Testis (tissue), 5 donors: ENCODE data around the gene ARL6IP5. TPM values are rescaled to one million over a fixed set of nuclear protein-coding genes. Genes with fewer than 3 reads are reported as not detected.

Source experiments
- DNase-seq: peaks from one replicate; pipeline ENCODE4 v3.0.0-alpha.2; 2019
- H3K27ac ChIP-seq, 2 donors: fragments of 200-600 bp; sonication (generic); one replicate each; pipeline ENCODE4 v1.5.1; 2019
- H3K27me3 ChIP-seq: fragments of 200-600 bp; sonication (generic); one replicate; pipeline ENCODE4 v1.5.1; 2019
- H3K36me3 ChIP-seq: fragments of 200-600 bp; sonication (generic); one replicate; pipeline ENCODE4 v1.5.1; 2017; ENCODE audit warnings: low read depth; ENCODE audit errors: missing control alignments
- H3K4me1 ChIP-seq: fragments of 200-600 bp; sonication (generic); one replicate; pipeline ENCODE4 v1.5.1; 2019
- H3K4me3 ChIP-seq, 2 donors: fragments of 200-600 bp; sonication (generic); one replicate each; pipeline ENCODE4 v1.5.1; 2017 to 2019
- H3K9me3 ChIP-seq: fragments of 200-600 bp; sonication (generic); one replicate; pipeline ENCODE4 v1.5.1; 2017
- CTCF ChIP-seq, 3 experiments: fragments of 450-650 bp in 2 of 3; fragments of 200-600 bp in 1 of 3; sonication (generic) in 1 of 3; IDR thresholded peaks; one replicate each; pipeline ENCODE4 v1.5.1; 2016 to 2019; ENCODE audit warnings: antibody characterized with exemption in 3 of 3, mild to moderate bottlenecking in 2 of 3, moderate library complexity in 1 of 3
- POLR2A ChIP-seq: fragments of 450-650 bp; IDR thresholded peaks from one replicate; pipeline ENCODE4 v1.6.1; 2017; ENCODE audit warnings: antibody characterized with exemption, mild to moderate bottlenecking, moderate library complexity
- WGBS, 2 donors: methylation state at CpG; one replicate each; pipeline ENCODE4 v1.1.5; 2018; 5-methylcytosine and 5-hydroxymethylcytosine counted together
- intact Hi-C: fragments of 100-400 bp; cut with DNase I; formaldehyde crosslinking; loops from one replicate; pipeline ENCODE4 v1.15.1; 2023; ENCODE audit warnings: low total_unique reads
- long read RNA-seq, 2 donors: transcript quantifications; one replicate each; lab custom pipeline, GENCODE V29; 2026
- polyA plus RNA-seq: library from polyadenylated mRNA; stranded (reverse); fragments of 350-450 nt; fragmentation: Illumina TruSeq; extraction: RNeasy Lipid Tissue Mini Kit (QIAGEN cat#74804); gene quantifications from one replicate; pipeline ENCODE4 v1.2.3, GENCODE V29; 2014; ENCODE audit warnings: low read depth, low replicate concordance; ENCODE audit not compliant: insufficient read depth
- total RNA-seq, 2 donors: library from RNA; depleted of rRNA; stranded (reverse); fragments of >200 nt; gene quantifications; one replicate each; pipeline ENCODE4 v1.2.3, GENCODE V29; 2016

The ARL6IP5 gene
- 10 to 100 TPM; 61.3 to 70.6 TPM for total RNA-seq
- 68.3 TPM for polyA plus RNA-seq
- long read RNA-seq, donor 1, transcript ARL6IP5-201 (3 exons, 2,101 nt), result major isoform, 77 of 88 reads
- long read RNA-seq, donor 1, partial matches to known transcripts, result 9 of 88 reads
- long read RNA-seq, donor 1, other reads (novel, unspliced or antisense), result 0 of 88 reads
- long read RNA-seq, donor 2, transcript ARL6IP5-201 (3 exons, 2,101 nt), result major isoform, 29 of 33 reads
- long read RNA-seq, donor 2, partial matches to known transcripts, result 0 of 33 reads
- long read RNA-seq, donor 2, other reads (novel, unspliced or antisense), result 0 of 33 reads

- H3K36me3 ChIP-seq, result no peaks in the 10 kb centered on the region
- TF ChIP-seq CTCF (IDR thresholded peaks at IDR 0.05) (no peak), POLR2A (peak; percentile 4)
- H3K4me1 ChIP-seq, result peaks cover 41% of the 10 kb centered on the region
- intact Hi-C loops, result no loop called here
- no peaks in the 10 kb centered on the region for H3K9me3 ChIP-seq
- H3K4me3 ChIP-seq, result peak within 1 kb of the TSS; percentile 77 to 83
- peak; percentile 97 for DNase-seq
- H3K27me3 ChIP-seq, result no peaks in the 10 kb centered on the region
- peak within 1 kb of the TSS; percentile 82 to 84 for H3K27ac ChIP-seq
- WGBS, 2 donors, result 3 to 12% methylated on average over 5 to 32 of the region's 32 CpGs
Measured at GRCh38 chr3:69084326-69085167, at the start of gene ARL6IP5. Gene ARL6IP5 (plus strand): TSS chr3:69084937. CDS start chr3:69085048, 111 bp downstream.

GRCh38 chr3:69044608-69045007 is 40.1 kb upstream of the ARL6IP5 start:
- 84 to 87% methylated on average over 2 of the region's 2 CpGs for WGBS, 2 donors
- Histone ChIP-seq H3K4me1 (no peaks in the 10 kb centered on the region), H3K36me3 (no peaks in the 10 kb centered on the region)

GRCh38 chr3:69048990-69049389 is 35.7 kb upstream of the ARL6IP5 start:
- no peaks in the 10 kb centered on the region for H3K27me3 ChIP-seq
- H3K4me1 ChIP-seq, result no peaks in the 10 kb centered on the region
- intact Hi-C loops, result no loop called here
- H3K27ac ChIP-seq, result no peak overlapping the region
- 95 to 96% methylated on average over 2 of the region's 2 CpGs for WGBS, 2 donors
- no peaks in the 10 kb centered on the region for H3K9me3 ChIP-seq
- no peak overlapping the region for H3K4me3 ChIP-seq
- DNase-seq, result no peak
- no peaks in the 10 kb centered on the region for H3K36me3 ChIP-seq
- no peak for TF ChIP-seq POLR2A
- no peak for TF ChIP-seq CTCF (IDR thresholded peaks at IDR 0.05)

More at GRCh38 chr3:69044608-69045007, 40.1 kb upstream of the ARL6IP5 start:
- H3K4me3 ChIP-seq, result no peak overlapping the region
- intact Hi-C loops, result no loop called here
- no peaks in the 10 kb centered on the region for H3K27me3 ChIP-seq
- TF ChIP-seq POLR2A, result no peak
- TF ChIP-seq CTCF (IDR thresholded peaks at IDR 0.05), result no peak
- no peak overlapping the region for H3K27ac ChIP-seq
- no peaks in the 10 kb centered on the region for H3K9me3 ChIP-seq
- DNase-seq, result no peak

GRCh38 chr3:69051756-69052471 is 32.8 kb upstream of the ARL6IP5 start, which contains the start of gene TMF1:
Gene TMF1 (minus strand): TSS chr3:69052333. CDS start chr3:69052086, 247 bp downstream.
- Histone ChIP-seq H3K27me3 (no peaks in the 10 kb centered on the region), H3K27ac (peak within 1 kb of the TSS; percentile 87 to 95), H3K4me3 (peak within 1 kb of the TSS; percentile 82 to 87), H3K9me3 (no peaks in the 10 kb centered on the region), H3K4me1 (no peaks in the 10 kb centered on the region), H3K36me3 (no peaks in the 10 kb centered on the region)
- peak; percentile 99 for DNase-seq
- intact Hi-C loops, result no loop called here
- WGBS, 2 donors, result 0% methylated on average over 42 to 45 of the region's 45 CpGs
- TF ChIP-seq POLR2A, result peak; percentile 61
- TF ChIP-seq CTCF (IDR thresholded peaks at IDR 0.05), result no peak
